Ovary (tissue), 9 donors: Measurements from ENCODE around the gene PLBD1. TPM values are rescaled to one million over a fixed set of nuclear protein-coding genes. Genes with fewer than 3 reads are reported as not detected.

ENCODE experiments used
- DNase-seq, 5 donors: peaks; one replicate each; pipeline ENCODE4 v3.0.0-alpha.2; 2019 to 2020
- H3K27ac ChIP-seq, 2 donors: fragments of 200-600 bp; one replicate each; pipeline versions ENCODE4 v1.5.1 to v1.8.0; 2019 to 2022
- H3K27me3 ChIP-seq: fragments of 200-600 bp; one replicate; pipeline ENCODE4 v1.8.0; 2022
- H3K36me3 ChIP-seq: fragments of 200-600 bp; sonication (generic); one replicate; pipeline ENCODE4 v1.5.1; 2019
- H3K4me1 ChIP-seq: one replicate; pipeline ENCODE4 v1.8.1; 2013; ENCODE audit warnings: mild to moderate bottlenecking, moderate library complexity; ENCODE audit not compliant: insufficient read depth
- H3K4me3 ChIP-seq: fragments of 200-600 bp; sonication (generic); one replicate; pipeline ENCODE4 v1.5.1; 2017
- H3K9me3 ChIP-seq, 2 donors: fragments of 200-600 bp in 1 of 2; sonication (generic) in 1 of 2; one replicate each; pipeline versions ENCODE4 v1.5.1 to v1.8.1; 2013 to 2019; ENCODE audit warnings: mild to moderate bottlenecking in 1 of 2, moderate library complexity in 1 of 2
- EP300 ChIP-seq: sonication (generic); formaldehyde crosslinking; IDR thresholded peaks from one replicate; pipeline ENCODE4 v1.6.1; 2017; ENCODE audit warnings: antibody characterized with exemption
- POLR2A ChIP-seq: fragments of 450-650 bp; IDR thresholded peaks from one replicate; pipeline ENCODE4 v1.6.1; 2017; ENCODE audit warnings: antibody characterized with exemption, mild to moderate bottlenecking, moderate library complexity
- WGBS, 3 donors: extraction: QIAGEN DNeasy Blood & Tissue Kit in 1 of 3; methylation state at CpG; one replicate each; pipeline versions ENCODE4 v1.1.5 to v1.1.7; 2013 to 2017; 5-methylcytosine and 5-hydroxymethylcytosine counted together
- intact Hi-C, 4 donors: fragments of 100-400 bp; cut with DNase I; formaldehyde crosslinking; loops; one replicate each; pipeline versions ENCODE4 v1.11.0 to v1.15.1; 2022 to 2023
- polyA plus RNA-seq, 2 donors: library from polyadenylated mRNA; stranded (reverse); fragments of 200-250 nt in 1 of 2; fragments of 350-450 nt in 1 of 2; fragmentation: Illumina TruSeq in 1 of 2; extraction: RNeasy Lipid Tissue Mini Kit (QIAGEN cat#74804) in 1 of 2; gene quantifications; one replicate each; pipeline ENCODE4 v1.2.3, GENCODE V29; 2013 to 2014
- total RNA-seq, 7 donors: library from RNA; depleted of rRNA in 2 of 7; stranded (reverse); fragments of >200 nt in 2 of 7; fragmentation: NEBNext Ultra II Directional in 3 of 7; extraction: Animal tissue kit (Norgen Biotek cat#: 25700) in 3 of 7; gene quantifications; one replicate each; pipeline versions ENCODE4 v1.1.0 to v1.2.4, GENCODE V29; 2016 to 2023
- TF ChIP-seq, protein P1 (sequence below), 3 donors: fragments of 450-650 bp in 2 of 3; fragments of 200-600 bp in 1 of 3; IDR thresholded peaks; one replicate each; pipeline versions ENCODE4 v1.5.1 to v1.8.0; 2016 to 2022; ENCODE audit warnings: antibody characterized with exemption in 3 of 3, mild to moderate bottlenecking in 1 of 3
- donor health status: DM: no; HTN: no; CAD: no; lungs with moderate emphysema.
- donor health status: DM: no; HTN: no; CAD: no.
- donor health status: Bipolar disorder and iron deficiency.
- donor health status: DM: yes; HTN: yes; CAD: no.
- donor health status: DM: no; HTN: no; CAD: no.
- donor health status: DM: yes; HTN: yes; CAD: no.

PLBD1 gene
- total and polyA plus RNA-seq, 9 donors, result 1.1 to 54.0 (median 4.6) TPM

GRCh38 chr12:14572401-14572800 lies 4.7 kb upstream of the PLBD1 start:
- 87 to 88% (median 88%) methylated on average over 4 of the region's 4 CpGs for whole genome bisulfite sequencing, 3 donors
- Histone ChIP-seq H3K4me3 (no peak overlapping the region), H3K9me3 (no peaks in the 10 kb centered on the region), H3K27ac (no peak overlapping the region), H3K27me3 (no peaks in the 10 kb centered on the region), H3K36me3 (no peaks in the 10 kb centered on the region), H3K4me1 (peaks cover 3% of the 10 kb centered on the region)
- DNase-seq, result no peak
- intact Hi-C loops, result no loop called here
- TF ChIP-seq EP300 (no peak), POLR2A (no peak)
- TF ChIP-seq, protein P1, sequence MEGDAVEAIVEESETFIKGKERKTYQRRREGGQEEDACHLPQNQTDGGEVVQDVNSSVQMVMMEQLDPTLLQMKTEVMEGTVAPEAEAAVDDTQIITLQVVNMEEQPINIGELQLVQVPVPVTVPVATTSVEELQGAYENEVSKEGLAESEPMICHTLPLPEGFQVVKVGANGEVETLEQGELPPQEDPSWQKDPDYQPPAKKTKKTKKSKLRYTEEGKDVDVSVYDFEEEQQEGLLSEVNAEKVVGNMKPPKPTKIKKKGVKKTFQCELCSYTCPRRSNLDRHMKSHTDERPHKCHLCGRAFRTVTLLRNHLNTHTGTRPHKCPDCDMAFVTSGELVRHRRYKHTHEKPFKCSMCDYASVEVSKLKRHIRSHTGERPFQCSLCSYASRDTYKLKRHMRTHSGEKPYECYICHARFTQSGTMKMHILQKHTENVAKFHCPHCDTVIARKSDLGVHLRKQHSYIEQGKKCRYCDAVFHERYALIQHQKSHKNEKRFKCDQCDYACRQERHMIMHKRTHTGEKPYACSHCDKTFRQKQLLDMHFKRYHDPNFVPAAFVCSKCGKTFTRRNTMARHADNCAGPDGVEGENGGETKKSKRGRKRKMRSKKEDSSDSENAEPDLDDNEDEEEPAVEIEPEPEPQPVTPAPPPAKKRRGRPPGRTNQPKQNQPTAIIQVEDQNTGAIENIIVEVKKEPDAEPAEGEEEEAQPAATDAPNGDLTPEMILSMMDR (IDR thresholded peaks at IDR 0.05), result no peak

DNA sequence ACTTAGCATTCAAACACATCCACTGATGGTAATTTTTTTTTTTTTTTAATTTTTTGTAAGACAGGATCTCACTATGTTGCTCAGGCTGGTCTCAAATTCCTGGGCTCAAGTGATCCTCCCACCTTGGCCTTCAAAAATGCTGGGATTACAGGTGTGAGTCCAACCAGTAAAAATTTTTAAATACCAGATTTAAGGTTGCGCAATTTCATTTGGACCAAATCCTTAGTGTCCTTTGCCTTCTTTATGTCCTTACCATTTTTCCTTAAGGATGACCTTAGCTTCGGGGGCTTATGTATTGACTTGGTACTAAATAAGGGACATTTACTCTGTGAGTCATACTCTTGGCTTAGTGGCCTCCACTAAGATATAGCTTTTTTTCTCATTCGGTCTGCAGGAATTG lies 4.1 kb upstream of the PLBD1 start:
- no peaks in the 10 kb centered on the region for H3K36me3 ChIP-seq
- H3K4me3 ChIP-seq, result no peak overlapping the region
- TF ChIP-seq POLR2A (no peak), EP300 (no peak)
- TF ChIP-seq, protein P1 (IDR thresholded peaks at IDR 0.05), result no peak
- no peaks in the 10 kb centered on the region for H3K9me3 ChIP-seq
- H3K27me3 ChIP-seq, result no peaks in the 10 kb centered on the region
- H3K4me1 ChIP-seq, result peaks cover 4% of the 10 kb centered on the region
- no peak for DNase-seq
- intact Hi-C loops, result no loop called here
- no peak overlapping the region for H3K27ac ChIP-seq
- WGBS, 3 donors, result 92 to 95% (median 94%) methylated on average over 3 of the region's 3 CpGs

- Histone ChIP-seq H3K27me3 (no peaks in the 10 kb centered on the region), H3K4me3 (no peak overlapping the region), H3K9me3 (no peaks in the 10 kb centered on the region), H3K4me1 (peaks cover 4% of the 10 kb centered on the region), H3K36me3 (no peaks in the 10 kb centered on the region), H3K27ac (no peak overlapping the region)
- intact Hi-C loops, result no loop called here
- 96 to 100% (median 98%) methylated on average over 1 of the region's 1 CpG for WGBS, 3 donors
- TF ChIP-seq, protein P1 (IDR thresholded peaks at IDR 0.05), result no peak
- TF ChIP-seq POLR2A (no peak), EP300 (no peak)
- no peak for DNase-seq
Observed at GRCh38 chr12:14570231-14570630, 2.5 kb upstream of the PLBD1 start.

DNA sequence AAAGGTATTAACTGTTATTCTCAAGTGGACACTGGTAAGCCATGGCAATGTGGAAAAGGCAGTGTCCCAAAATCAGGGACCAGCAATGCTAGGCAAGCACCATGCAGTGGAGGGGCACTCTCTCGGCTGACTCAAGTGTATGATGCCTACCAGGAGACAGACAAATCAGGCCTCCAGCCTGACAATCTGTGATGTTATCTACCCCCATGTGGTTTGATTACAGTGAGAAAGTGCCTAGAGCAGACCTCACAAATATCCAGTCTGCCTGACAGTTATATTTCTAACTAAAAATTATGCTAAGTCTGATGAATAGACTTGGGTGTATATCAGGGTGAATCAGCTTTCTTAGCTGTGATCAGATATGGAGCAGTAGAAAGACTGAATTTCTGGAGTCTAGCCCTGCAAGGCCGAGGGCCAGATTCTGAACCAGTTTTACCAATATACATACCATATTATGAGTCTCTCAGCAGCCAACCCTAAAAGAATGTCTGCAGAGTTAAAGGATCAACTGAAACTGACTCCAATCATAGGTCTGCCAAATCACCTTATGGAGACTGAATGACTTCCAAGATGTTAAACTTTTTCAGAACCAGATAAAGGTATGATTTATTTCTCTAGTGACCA lies 3.2 kb downstream of the PLBD1 start:
- intact Hi-C loops, result no loop called here

More for the DNA sequence above, 3.2 kb downstream of the PLBD1 start:
- Histone ChIP-seq H3K4me3 (no peak overlapping the region), H3K4me1 (peaks cover 4% of the 10 kb centered on the region), H3K9me3 (no peaks in the 10 kb centered on the region), H3K27me3 (no peaks in the 10 kb centered on the region), H3K36me3 (no peaks in the 10 kb centered on the region), H3K27ac (no peak overlapping the region)
- 91 to 96% (median 94%) methylated on average over 2 of the region's 2 CpGs for whole genome bisulfite sequencing, 3 donors
- no peak for TF ChIP-seq POLR2A
- no peak for TF ChIP-seq EP300
- TF ChIP-seq, protein P1 (IDR thresholded peaks at IDR 0.05), result no peak
- DNase-seq, result no peak
